GM19467 (cell line): Measurements from ENCODE around the gene BMP10.

Experiments
- ATAC-seq: cut with Tn5 transposase; IDR thresholded peaks from one replicate; pipeline ENCODE4 v1.9.1; 2021; ENCODE audit warnings: mild to moderate bottlenecking, moderate library complexity; ENCODE audit not compliant: unreplicated experiment

The BMP10 gene

GRCh38 chr2:68824831-68825230, 46.4 kb downstream of the BMP10 start:
- ATAC-seq: no peak

- ATAC-seq: no peak
These were observed 48.9 kb downstream of the BMP10 start for GRCh38 chr2:68822207-68822872.

DNA sequence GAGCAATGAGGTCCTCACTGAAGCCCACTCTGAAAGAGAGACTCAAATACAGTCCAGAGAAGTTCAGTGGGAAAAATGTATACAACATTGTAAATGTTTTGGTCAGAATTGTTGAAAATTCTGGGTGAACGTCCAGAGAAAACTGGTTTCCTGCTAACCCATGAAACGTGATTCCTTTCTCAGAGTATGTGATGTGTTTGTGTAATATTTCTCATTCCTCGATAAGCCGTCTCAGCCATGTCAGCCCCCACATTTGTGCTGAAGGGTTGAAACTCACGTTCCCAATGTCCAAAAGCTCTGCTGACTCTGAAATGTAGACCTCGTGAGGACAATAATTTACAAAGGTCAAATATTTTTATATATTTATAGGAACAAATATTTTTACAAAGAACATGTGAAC, 51.6 kb downstream of the BMP10 start:
- ATAC-seq: no peak

GRCh38 chr2:68817306-68817705, 53.9 kb downstream of the BMP10 start:
- ATAC-seq: no peak
